HL-60 (cell line): Measurements from ENCODE around the gene NOC4L.
"Not testable (repeated sequence)": the region's sequence is repeated elsewhere in the genome, so short reads cannot be mapped to it uniquely, and the experiment has no call there.

ENCODE experiments used
- GABPA ChIP-seq: IDR thresholded peaks from 2 replicates; pipeline ENCODE4 v1.6.1; 2012; ENCODE audit warnings: low read depth
- POLR2AphosphoS5 ChIP-seq: IDR thresholded peaks from 2 replicates; pipeline ENCODE4 v1.6.1; 2012; ENCODE audit warnings: low read depth
- SPI1 ChIP-seq: IDR thresholded peaks from 2 replicates; pipeline ENCODE4 v1.6.1; 2012; ENCODE audit warnings: low read depth, mild to moderate bottlenecking, borderline replicate concordance
- TF ChIP-seq, protein P1 (sequence below): IDR thresholded peaks from one replicate; pipeline ENCODE4 v1.5.1; 2011; ENCODE audit warnings: low read length, control low read depth, inconsistent platforms; ENCODE audit not compliant: insufficient read depth
- TF ChIP-seq, protein P2 (sequence below): IDR thresholded peaks from 2 replicates; pipeline ENCODE4 v1.6.1; 2012; ENCODE audit warnings: low read depth; ENCODE audit not compliant: insufficient replicate concordance

DNA sequence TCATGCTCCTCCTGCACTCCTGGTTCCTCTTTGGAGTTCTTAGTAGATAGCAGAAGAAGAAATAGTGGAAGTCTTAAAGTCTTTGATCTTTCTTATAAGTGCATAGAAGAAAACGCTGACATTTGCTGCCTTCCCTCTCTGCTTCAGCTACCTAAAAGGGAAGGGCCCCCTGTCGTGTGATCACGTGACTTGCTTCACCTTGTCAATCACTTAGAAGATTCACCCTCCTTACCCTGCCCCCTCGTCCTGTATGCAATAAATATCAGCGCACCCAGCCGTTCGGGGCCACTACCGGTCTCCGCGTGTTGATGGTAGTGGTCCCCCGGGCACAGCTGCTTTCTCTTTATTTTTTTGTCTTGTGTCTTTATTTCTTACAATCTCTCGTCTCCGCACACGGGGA lies 41.2 kb upstream of the NOC4L start:
- TF ChIP-seq, protein P1, sequence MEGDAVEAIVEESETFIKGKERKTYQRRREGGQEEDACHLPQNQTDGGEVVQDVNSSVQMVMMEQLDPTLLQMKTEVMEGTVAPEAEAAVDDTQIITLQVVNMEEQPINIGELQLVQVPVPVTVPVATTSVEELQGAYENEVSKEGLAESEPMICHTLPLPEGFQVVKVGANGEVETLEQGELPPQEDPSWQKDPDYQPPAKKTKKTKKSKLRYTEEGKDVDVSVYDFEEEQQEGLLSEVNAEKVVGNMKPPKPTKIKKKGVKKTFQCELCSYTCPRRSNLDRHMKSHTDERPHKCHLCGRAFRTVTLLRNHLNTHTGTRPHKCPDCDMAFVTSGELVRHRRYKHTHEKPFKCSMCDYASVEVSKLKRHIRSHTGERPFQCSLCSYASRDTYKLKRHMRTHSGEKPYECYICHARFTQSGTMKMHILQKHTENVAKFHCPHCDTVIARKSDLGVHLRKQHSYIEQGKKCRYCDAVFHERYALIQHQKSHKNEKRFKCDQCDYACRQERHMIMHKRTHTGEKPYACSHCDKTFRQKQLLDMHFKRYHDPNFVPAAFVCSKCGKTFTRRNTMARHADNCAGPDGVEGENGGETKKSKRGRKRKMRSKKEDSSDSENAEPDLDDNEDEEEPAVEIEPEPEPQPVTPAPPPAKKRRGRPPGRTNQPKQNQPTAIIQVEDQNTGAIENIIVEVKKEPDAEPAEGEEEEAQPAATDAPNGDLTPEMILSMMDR: not testable (repeated sequence)
- TF ChIP-seq, protein P2, sequence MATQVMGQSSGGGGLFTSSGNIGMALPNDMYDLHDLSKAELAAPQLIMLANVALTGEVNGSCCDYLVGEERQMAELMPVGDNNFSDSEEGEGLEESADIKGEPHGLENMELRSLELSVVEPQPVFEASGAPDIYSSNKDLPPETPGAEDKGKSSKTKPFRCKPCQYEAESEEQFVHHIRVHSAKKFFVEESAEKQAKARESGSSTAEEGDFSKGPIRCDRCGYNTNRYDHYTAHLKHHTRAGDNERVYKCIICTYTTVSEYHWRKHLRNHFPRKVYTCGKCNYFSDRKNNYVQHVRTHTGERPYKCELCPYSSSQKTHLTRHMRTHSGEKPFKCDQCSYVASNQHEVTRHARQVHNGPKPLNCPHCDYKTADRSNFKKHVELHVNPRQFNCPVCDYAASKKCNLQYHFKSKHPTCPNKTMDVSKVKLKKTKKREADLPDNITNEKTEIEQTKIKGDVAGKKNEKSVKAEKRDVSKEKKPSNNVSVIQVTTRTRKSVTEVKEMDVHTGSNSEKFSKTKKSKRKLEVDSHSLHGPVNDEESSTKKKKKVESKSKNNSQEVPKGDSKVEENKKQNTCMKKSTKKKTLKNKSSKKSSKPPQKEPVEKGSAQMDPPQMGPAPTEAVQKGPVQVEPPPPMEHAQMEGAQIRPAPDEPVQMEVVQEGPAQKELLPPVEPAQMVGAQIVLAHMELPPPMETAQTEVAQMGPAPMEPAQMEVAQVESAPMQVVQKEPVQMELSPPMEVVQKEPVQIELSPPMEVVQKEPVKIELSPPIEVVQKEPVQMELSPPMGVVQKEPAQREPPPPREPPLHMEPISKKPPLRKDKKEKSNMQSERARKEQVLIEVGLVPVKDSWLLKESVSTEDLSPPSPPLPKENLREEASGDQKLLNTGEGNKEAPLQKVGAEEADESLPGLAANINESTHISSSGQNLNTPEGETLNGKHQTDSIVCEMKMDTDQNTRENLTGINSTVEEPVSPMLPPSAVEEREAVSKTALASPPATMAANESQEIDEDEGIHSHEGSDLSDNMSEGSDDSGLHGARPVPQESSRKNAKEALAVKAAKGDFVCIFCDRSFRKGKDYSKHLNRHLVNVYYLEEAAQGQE: not testable (repeated sequence)
- TF ChIP-seq POLR2AphosphoS5, GABPA, SPI1: not testable (repeated sequence)
